Colonic mucosa (tissue), 4 donors: Measurements from ENCODE around the gene HSPBAP1. TPM values are rescaled to one million over a fixed set of nuclear protein-coding genes. Genes with fewer than 3 reads are reported as not detected.
A peak's percentile ranks its signal among the peaks of the same experiment; 100 is the strongest.

Source experiments
- DNase-seq: peaks from one replicate; pipeline ENCODE4 v3.0.0-alpha.2; 2020
- H3K27ac ChIP-seq: fragments of 200-600 bp; one replicate; pipeline ENCODE4 v1.8.0; 2021
- H3K27me3 ChIP-seq: fragments of 200-600 bp; one replicate; pipeline ENCODE4 v1.8.0; 2021
- H3K36me3 ChIP-seq: fragments of 200-600 bp; one replicate; pipeline ENCODE4 v1.8.0; 2021
- H3K4me1 ChIP-seq: fragments of 200-600 bp; one replicate; pipeline ENCODE4 v1.8.0; 2021; ENCODE audit warnings: mild to moderate bottlenecking
- H3K4me3 ChIP-seq: fragments of 200-600 bp; one replicate; pipeline ENCODE4 v1.8.0; 2021
- H3K9ac ChIP-seq, 2 donors: one replicate each; pipeline ENCODE4 v1.7.0; 2013; ENCODE audit warnings: control low read depth in 2 of 2, low read depth in 2 of 2, low read length in 2 of 2
- H3K9me3 ChIP-seq: fragments of 200-600 bp; one replicate; pipeline ENCODE4 v1.8.0; 2021
- intact Hi-C: fragments of 100-400 bp; cut with DNase I; formaldehyde crosslinking; loops from one replicate; pipeline ENCODE4 v1.14.1; 2022
- total RNA-seq, 2 donors: library from RNA; stranded (reverse); fragmentation: NEBNext Ultra II Directional in 1 of 2; extraction: Animal tissue kit (Norgen Biotek cat#: 25700) in 1 of 2; gene quantifications; one replicate each; pipeline ENCODE4 v1.2.1, GENCODE V29; 2021
- TF ChIP-seq, protein P1 (sequence below): fragments of 200-600 bp; IDR thresholded peaks from one replicate; pipeline ENCODE4 v1.8.0; 2022; ENCODE audit warnings: antibody characterized with exemption, mild to moderate bottlenecking
- donor health status: healthy.
- donor health status: DM: no; HTN: no; CAD: no.
- donor health status: DM: no; HTN: no; CAD: no.

HSPBAP1 gene
- total RNA-seq, 2 donors from 2014 or later, result 4.1 to 5.7 TPM

DNA sequence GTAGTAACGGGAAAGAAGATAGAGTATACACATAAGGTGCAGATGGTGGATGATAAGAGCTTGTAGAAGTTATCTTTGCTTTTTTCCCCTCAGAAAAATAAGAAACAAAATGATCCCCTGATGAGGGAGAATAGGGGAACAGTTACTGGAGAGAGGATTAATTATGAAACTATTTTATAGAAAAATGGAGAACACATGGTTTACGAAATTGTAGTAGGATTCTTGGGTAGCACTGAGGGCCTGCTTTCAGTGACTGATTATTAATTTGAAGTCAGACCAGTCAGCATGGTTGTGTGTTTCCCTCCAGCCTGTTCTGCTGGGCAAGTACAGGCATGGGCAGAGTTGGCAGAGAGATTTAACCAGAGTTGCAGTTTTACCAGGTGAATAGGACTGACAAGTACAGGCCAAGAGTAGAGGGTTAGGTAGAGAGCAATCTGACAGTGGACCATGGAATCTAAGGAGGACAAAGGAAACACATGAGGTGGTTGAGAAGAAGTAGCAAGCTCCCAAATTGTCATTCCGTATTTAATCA lies 7.1 kb upstream of the HSPBAP1 start:
- H3K4me3 ChIP-seq, result no peak overlapping the region
- no peaks in the 10 kb centered on the region for H3K27me3 ChIP-seq
- H3K27ac ChIP-seq, result no peak overlapping the region
- no peak overlapping the region for H3K9ac ChIP-seq
- no peak for DNase-seq
- H3K4me1 ChIP-seq, result no peaks in the 10 kb centered on the region
- TF ChIP-seq, protein P1, sequence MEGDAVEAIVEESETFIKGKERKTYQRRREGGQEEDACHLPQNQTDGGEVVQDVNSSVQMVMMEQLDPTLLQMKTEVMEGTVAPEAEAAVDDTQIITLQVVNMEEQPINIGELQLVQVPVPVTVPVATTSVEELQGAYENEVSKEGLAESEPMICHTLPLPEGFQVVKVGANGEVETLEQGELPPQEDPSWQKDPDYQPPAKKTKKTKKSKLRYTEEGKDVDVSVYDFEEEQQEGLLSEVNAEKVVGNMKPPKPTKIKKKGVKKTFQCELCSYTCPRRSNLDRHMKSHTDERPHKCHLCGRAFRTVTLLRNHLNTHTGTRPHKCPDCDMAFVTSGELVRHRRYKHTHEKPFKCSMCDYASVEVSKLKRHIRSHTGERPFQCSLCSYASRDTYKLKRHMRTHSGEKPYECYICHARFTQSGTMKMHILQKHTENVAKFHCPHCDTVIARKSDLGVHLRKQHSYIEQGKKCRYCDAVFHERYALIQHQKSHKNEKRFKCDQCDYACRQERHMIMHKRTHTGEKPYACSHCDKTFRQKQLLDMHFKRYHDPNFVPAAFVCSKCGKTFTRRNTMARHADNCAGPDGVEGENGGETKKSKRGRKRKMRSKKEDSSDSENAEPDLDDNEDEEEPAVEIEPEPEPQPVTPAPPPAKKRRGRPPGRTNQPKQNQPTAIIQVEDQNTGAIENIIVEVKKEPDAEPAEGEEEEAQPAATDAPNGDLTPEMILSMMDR, result no peak
- H3K9me3 ChIP-seq, result no peaks in the 10 kb centered on the region
- H3K36me3 ChIP-seq, result no peaks in the 10 kb centered on the region
- intact Hi-C loops, result no loop called here

DNA sequence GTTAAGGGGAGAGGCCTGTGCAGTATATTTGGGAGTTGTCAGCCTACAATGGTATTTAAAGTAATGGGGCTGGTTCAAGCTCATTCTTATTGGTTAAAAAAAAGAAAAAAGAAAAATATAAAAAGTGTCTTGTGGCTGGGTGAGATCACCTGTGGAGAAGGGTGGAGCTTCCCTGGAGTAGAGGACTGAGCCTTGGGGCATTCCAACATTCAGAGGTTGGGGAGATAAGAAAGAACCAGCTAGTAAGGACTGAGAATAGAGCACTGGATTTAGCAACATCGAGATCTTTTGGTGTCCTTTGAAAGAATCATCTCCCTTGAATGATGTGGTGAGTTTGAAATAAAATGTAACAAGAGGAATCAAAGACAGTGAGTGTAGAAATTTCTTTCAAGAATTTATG lies 6.4 kb upstream of the HSPBAP1 start:
- DNase-seq, result no peak
- H3K9me3 ChIP-seq, result no peaks in the 10 kb centered on the region
- no peak overlapping the region for H3K9ac ChIP-seq
- TF ChIP-seq, protein P1, result no peak
- no peaks in the 10 kb centered on the region for H3K36me3 ChIP-seq
- no peaks in the 10 kb centered on the region for H3K4me1 ChIP-seq
- no peak overlapping the region for H3K27ac ChIP-seq
- H3K27me3 ChIP-seq, result no peaks in the 10 kb centered on the region
- H3K4me3 ChIP-seq, result no peak overlapping the region
- intact Hi-C loops, result no loop called here

GRCh38 chr3:122799322-122799721 lies 5.7 kb upstream of the HSPBAP1 start:
- TF ChIP-seq, protein P1, result no peak
- H3K27me3 ChIP-seq, result no peaks in the 10 kb centered on the region
- H3K36me3 ChIP-seq, result no peaks in the 10 kb centered on the region
- H3K9me3 ChIP-seq, result no peaks in the 10 kb centered on the region
- H3K4me1 ChIP-seq, result no peaks in the 10 kb centered on the region
- H3K4me3 ChIP-seq, result no peak overlapping the region
- DNase-seq, result no peak
- intact Hi-C loops, result no loop called here
- no peak overlapping the region for H3K9ac ChIP-seq
- H3K27ac ChIP-seq, result no peak overlapping the region

- peak; percentile 30 for DNase-seq
- TF ChIP-seq, protein P1, result no peak
- Histone ChIP-seq H3K9ac (no peak overlapping the region), H3K4me3 (no peak overlapping the region), H3K4me1 (no peaks in the 10 kb centered on the region), H3K27me3 (no peaks in the 10 kb centered on the region), H3K27ac (no peak overlapping the region), H3K9me3 (no peaks in the 10 kb centered on the region), H3K36me3 (no peaks in the 10 kb centered on the region)
- intact Hi-C loops, result no loop called here
Observed at GRCh38 chr3:122797291-122797690, 3.7 kb upstream of the HSPBAP1 start.

GRCh38 chr3:122795674-122796195 lies 2.1 kb upstream of the HSPBAP1 start:
- DNase-seq, result no peak
- Histone ChIP-seq H3K36me3 (no peaks in the 10 kb centered on the region), H3K4me3 (peak overlapping the region; percentile 90), H3K9me3 (no peaks in the 10 kb centered on the region), H3K4me1 (no peaks in the 10 kb centered on the region), H3K27me3 (no peaks in the 10 kb centered on the region), H3K27ac (peak overlapping the region; percentile 96), H3K9ac (peak overlapping the region; percentile 74 to 95)
- intact Hi-C loops, result no loop called here
- TF ChIP-seq, protein P1, result no peak
